ENCODE data around the gene OR2AT4.

DNA sequence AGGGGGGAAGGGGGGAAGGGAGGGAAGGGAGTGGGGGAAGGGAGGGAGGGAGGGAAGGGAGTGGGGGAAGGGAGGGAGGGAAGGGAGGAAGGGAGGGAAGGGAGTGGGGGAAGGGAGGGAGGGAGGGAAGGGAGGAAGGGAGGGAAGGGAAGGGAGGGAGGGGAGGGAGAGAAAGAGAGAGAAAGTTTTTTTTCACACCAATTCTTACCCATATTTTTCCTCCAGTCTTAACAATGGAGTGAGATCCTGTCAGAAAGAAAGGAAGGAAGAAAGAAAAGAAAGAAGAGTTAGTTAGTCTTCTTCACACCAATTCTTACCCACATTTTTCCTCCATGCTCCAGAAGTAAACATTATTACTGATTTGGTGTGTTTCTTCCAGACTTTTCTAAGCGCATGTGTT is 3.0 kb upstream of the OR2AT4 start:
- TF ChIP-seq POLR2AphosphoS5 (IDR thresholded peaks at IDR 0.05; ENCODE audit: insufficient read depth, low read depth, low read length) (no peak), MYC (IDR thresholded peaks at IDR 0.05; ENCODE audit: low read depth, low read length) (no peak), POLR2A (IDR thresholded peaks at IDR 0.05; ENCODE audit: low read depth, low read length) (no peak), EZH2 (IDR thresholded peaks at IDR 0.05; ENCODE audit: borderline replicate concordance, low read depth, low read length, severe bottlenecking) (no peak), JUN (IDR thresholded peaks at IDR 0.05; ENCODE audit: borderline replicate concordance, insufficient read depth, insufficient read length, low read depth) (no peak), FOS (IDR thresholded peaks at IDR 0.05; ENCODE audit: borderline replicate concordance, insufficient read depth, low read length) (no peak)
- TF ChIP-seq, protein P1, sequence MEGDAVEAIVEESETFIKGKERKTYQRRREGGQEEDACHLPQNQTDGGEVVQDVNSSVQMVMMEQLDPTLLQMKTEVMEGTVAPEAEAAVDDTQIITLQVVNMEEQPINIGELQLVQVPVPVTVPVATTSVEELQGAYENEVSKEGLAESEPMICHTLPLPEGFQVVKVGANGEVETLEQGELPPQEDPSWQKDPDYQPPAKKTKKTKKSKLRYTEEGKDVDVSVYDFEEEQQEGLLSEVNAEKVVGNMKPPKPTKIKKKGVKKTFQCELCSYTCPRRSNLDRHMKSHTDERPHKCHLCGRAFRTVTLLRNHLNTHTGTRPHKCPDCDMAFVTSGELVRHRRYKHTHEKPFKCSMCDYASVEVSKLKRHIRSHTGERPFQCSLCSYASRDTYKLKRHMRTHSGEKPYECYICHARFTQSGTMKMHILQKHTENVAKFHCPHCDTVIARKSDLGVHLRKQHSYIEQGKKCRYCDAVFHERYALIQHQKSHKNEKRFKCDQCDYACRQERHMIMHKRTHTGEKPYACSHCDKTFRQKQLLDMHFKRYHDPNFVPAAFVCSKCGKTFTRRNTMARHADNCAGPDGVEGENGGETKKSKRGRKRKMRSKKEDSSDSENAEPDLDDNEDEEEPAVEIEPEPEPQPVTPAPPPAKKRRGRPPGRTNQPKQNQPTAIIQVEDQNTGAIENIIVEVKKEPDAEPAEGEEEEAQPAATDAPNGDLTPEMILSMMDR (IDR thresholded peaks at IDR 0.05; ENCODE audit: extremely low read depth in 1 of 2, insufficient read depth in 1 of 2, low read depth in 1 of 2, low read length in 2 of 2): no peak
- TF ChIP-seq, protein P2, sequence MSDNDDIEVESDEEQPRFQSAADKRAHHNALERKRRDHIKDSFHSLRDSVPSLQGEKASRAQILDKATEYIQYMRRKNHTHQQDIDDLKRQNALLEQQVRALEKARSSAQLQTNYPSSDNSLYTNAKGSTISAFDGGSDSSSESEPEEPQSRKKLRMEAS (IDR thresholded peaks at IDR 0.05; ENCODE audit: insufficient read depth, insufficient read length): no peak
